ENCODE measurements around the gene C1QTNF6. TPM values are rescaled to one million over a fixed set of nuclear protein-coding genes. Genes with fewer than 3 reads are reported as not detected.

C1QTNF6 gene
- total RNA-seq, 1 donor from 2014 or later = 6.0 TPM

GRCh38 chr22:37148031-37148651, 39.9 kb downstream of the C1QTNF6 start:
- Mint-ChIP-seq H3K4me3 (ENCODE audit: unreplicated experiment) (no peak overlapping the region), H3K27ac (ENCODE audit: unreplicated experiment) (no peak overlapping the region), H3K27me3 (ENCODE audit: low read depth, unreplicated experiment) (peaks cover 28% of the 10 kb centered on the region), H3K9me3 (ENCODE audit: unreplicated experiment) (no peaks in the 10 kb centered on the region), H3K4me1 (ENCODE audit: low read depth, unreplicated experiment) (peaks cover 4% of the 10 kb centered on the region), H3K36me3 (ENCODE audit: low read depth, unreplicated experiment) (no peaks in the 10 kb centered on the region)
- DNase-seq (ENCODE audit: low read depth) = no peak
- H4K20me1 ChIP-seq (ENCODE audit: insufficient read depth, low read length) = no peaks in the 10 kb centered on the region
- H3K79me2 ChIP-seq (ENCODE audit: insufficient read depth, low read length) = no peaks in the 10 kb centered on the region
- no peak overlapping the region for H3K9ac ChIP-seq (ENCODE audit: low read length)
- H2AFZ ChIP-seq (ENCODE audit: low read depth, low read length) = no peak overlapping the region
- no peak overlapping the region for H3K27ac ChIP-seq (ENCODE audit: low read depth, low read length)
- no peak overlapping the region for H3K4me2 ChIP-seq (ENCODE audit: low read length)
- TF ChIP-seq EZH2 (IDR thresholded peaks at IDR 0.05; ENCODE audit: insufficient read depth, low read length) = no peak
- no peak for TF ChIP-seq CTCF (IDR thresholded peaks at IDR 0.05; ENCODE audit: insufficient read depth, low read depth, low read length)
- no peak for FAIRE-seq
- H3K9me3 ChIP-seq (ENCODE audit: insufficient read depth, low read depth, low read length) = no peaks in the 10 kb centered on the region
- peaks cover 3% of the 10 kb centered on the region for H3K4me1 ChIP-seq (ENCODE audit: insufficient read depth, low read length)
- no peaks in the 10 kb centered on the region for H3K36me3 ChIP-seq (ENCODE audit: insufficient read depth, low read length)
- no peak overlapping the region for H3K4me3 ChIP-seq (ENCODE audit: insufficient read depth, low read depth, low read length)
- H3K27me3 ChIP-seq (ENCODE audit: insufficient read depth, low read length) = peaks cover 6% of the 10 kb centered on the region

- Mint-ChIP-seq H3K4me3 (ENCODE audit: unreplicated experiment) (no peak overlapping the region), H3K36me3 (ENCODE audit: low read depth, unreplicated experiment) (no peaks in the 10 kb centered on the region), H3K27me3 (ENCODE audit: low read depth, unreplicated experiment) (peaks cover 33% of the 10 kb centered on the region), H3K4me1 (ENCODE audit: low read depth, unreplicated experiment) (peaks cover 4% of the 10 kb centered on the region), H3K9me3 (ENCODE audit: unreplicated experiment) (no peaks in the 10 kb centered on the region), H3K27ac (ENCODE audit: unreplicated experiment) (no peak overlapping the region)
- Histone ChIP-seq H3K27me3 (ENCODE audit: insufficient read depth, low read length) (peaks cover 5% of the 10 kb centered on the region), H3K36me3 (ENCODE audit: insufficient read depth, low read length) (no peaks in the 10 kb centered on the region), H3K4me1 (ENCODE audit: insufficient read depth, low read length) (peaks cover 3% of the 10 kb centered on the region), H3K4me3 (ENCODE audit: insufficient read depth, low read depth, low read length) (no peak overlapping the region), H2AFZ (ENCODE audit: low read depth, low read length) (no peak overlapping the region), H3K27ac (ENCODE audit: low read depth, low read length) (no peak overlapping the region), H3K9me3 (ENCODE audit: insufficient read depth, low read depth, low read length) (no peaks in the 10 kb centered on the region), H3K9ac (ENCODE audit: low read length) (no peak overlapping the region), H3K4me2 (ENCODE audit: low read length) (no peak overlapping the region), H3K79me2 (ENCODE audit: insufficient read depth, low read length) (no peaks in the 10 kb centered on the region), H4K20me1 (ENCODE audit: insufficient read depth, low read length) (no peaks in the 10 kb centered on the region)
- TF ChIP-seq EZH2 (IDR thresholded peaks at IDR 0.05; ENCODE audit: insufficient read depth, low read length) (no peak), CTCF (IDR thresholded peaks at IDR 0.05; ENCODE audit: insufficient read depth, low read depth, low read length) (no peak)
- no peak for DNase-seq (ENCODE audit: low read depth)
- no peak for FAIRE-seq
Observed at GRCh38 chr22:37147186-37147990, 40.7 kb downstream of the C1QTNF6 start.

All from astrocyte (in vitro differentiated cells and primary cell).